Upper lobe of left lung (tissue), 4 donors: ENCODE data around the gene ZC3H4.

Experiments
- EP300 ChIP-seq, 4 donors: sonication (generic); formaldehyde crosslinking; IDR thresholded peaks; one replicate each; pipeline ENCODE4 v1.5.1; 2017; ENCODE audit warnings: antibody characterized with exemption in 4 of 4, control low read depth in 2 of 4
- POLR2A ChIP-seq, 4 donors: fragments of 450-650 bp; IDR thresholded peaks; one replicate each; pipeline ENCODE4 v1.5.1; 2016 to 2017; ENCODE audit warnings: antibody characterized with exemption in 4 of 4, mild to moderate bottlenecking in 2 of 4
- POLR2AphosphoS5 ChIP-seq, 2 donors: sonication (generic); formaldehyde crosslinking; IDR thresholded peaks; one replicate each; pipeline ENCODE4 v1.5.1; 2017; ENCODE audit warnings: antibody characterized with exemption in 2 of 2
- TF ChIP-seq, protein P1 (sequence below), 6 experiments: fragments of 450-650 bp in 4 of 6; fragments of 200-600 bp in 2 of 6; sonication (generic) in 2 of 6; IDR thresholded peaks; one replicate each; pipeline ENCODE4 v1.5.1; 2016 to 2019; ENCODE audit warnings: antibody characterized with exemption in 6 of 6

DNA sequence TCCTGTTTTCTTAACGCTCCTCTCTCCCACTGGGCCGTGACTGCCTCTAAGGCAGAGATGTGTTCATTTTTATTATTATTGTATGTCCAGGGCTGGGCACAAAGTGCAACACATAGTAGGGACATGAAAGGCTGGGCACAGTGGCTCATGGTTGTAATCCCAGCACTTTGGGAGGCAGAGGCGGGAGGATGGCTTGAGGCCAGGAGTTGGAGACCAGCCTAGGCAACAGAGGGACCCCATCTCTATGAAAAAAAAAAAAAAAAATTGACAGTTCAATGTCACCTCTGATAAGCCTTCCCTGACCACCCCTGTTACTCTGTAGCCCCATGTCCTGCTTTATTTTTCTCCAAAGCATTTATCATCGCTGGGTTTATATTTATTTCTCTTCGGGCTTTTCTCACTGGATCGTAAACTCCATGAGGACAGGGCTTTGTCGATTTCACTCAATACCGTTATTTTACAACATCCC, 16.6 kb upstream of the ZC3H4 start:
- TF ChIP-seq, protein P1, sequence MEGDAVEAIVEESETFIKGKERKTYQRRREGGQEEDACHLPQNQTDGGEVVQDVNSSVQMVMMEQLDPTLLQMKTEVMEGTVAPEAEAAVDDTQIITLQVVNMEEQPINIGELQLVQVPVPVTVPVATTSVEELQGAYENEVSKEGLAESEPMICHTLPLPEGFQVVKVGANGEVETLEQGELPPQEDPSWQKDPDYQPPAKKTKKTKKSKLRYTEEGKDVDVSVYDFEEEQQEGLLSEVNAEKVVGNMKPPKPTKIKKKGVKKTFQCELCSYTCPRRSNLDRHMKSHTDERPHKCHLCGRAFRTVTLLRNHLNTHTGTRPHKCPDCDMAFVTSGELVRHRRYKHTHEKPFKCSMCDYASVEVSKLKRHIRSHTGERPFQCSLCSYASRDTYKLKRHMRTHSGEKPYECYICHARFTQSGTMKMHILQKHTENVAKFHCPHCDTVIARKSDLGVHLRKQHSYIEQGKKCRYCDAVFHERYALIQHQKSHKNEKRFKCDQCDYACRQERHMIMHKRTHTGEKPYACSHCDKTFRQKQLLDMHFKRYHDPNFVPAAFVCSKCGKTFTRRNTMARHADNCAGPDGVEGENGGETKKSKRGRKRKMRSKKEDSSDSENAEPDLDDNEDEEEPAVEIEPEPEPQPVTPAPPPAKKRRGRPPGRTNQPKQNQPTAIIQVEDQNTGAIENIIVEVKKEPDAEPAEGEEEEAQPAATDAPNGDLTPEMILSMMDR (IDR thresholded peaks at IDR 0.05): no peak
- no peak for TF ChIP-seq EP300 (IDR thresholded peaks at IDR 0.05)
- TF ChIP-seq POLR2A (IDR thresholded peaks at IDR 0.05): no peak
- TF ChIP-seq POLR2AphosphoS5 (IDR thresholded peaks at IDR 0.05): no peak
